ENCODE results near the gene PEAK3. TPM values are rescaled to one million over a fixed set of nuclear protein-coding genes. Genes with fewer than 3 reads are reported as not detected.
A peak's percentile ranks its signal among the peaks of the same experiment; 100 is the strongest.

Gene PEAK3
- total and polyA plus RNA-seq, 3 experiments from 2014 or later: 0.79 TPM; not detected in 2

GRCh38 chr19:2239771-2240770 lies 41.9 kb downstream of the PEAK3 start:
- peaks cover 62 to 70% (median 67%) of the 10 kb centered on the region in 3 donors for H3K4me1 Mint-ChIP-seq

GRCh38 chr19:2239173-2239572 lies 42.8 kb downstream of the PEAK3 start:
- Histone ChIP-seq H3K4me1 (ENCODE audit: insufficient read depth, low read length) (peaks cover 76% of the 10 kb centered on the region), H3K9me3 (ENCODE audit: low read length) (no peaks in the 10 kb centered on the region), H3K27ac (ENCODE audit: low read depth, low read length) (peak overlapping the region; percentile 49), H3K36me3 (ENCODE audit: insufficient read depth, low read length) (peaks cover 13% of the 10 kb centered on the region), H3K4me3 (ENCODE audit: low read length) (peak overlapping the region; percentile 63), H3K27me3 (ENCODE audit: insufficient read depth, low read length, poor library complexity, severe bottlenecking) (no peaks in the 10 kb centered on the region)
- H3K27ac Mint-ChIP-seq: peak overlapping the region; percentile 92 to 99 (median 97)
- no peak for DNase-seq
- ChIA-PET CTCF (interaction anchor here (0.7 to 5.9 kb wide), 12 partner anchors 10 to 371 kb away, joined by 3 to 70 read pairs (median 4); partner anchors contain the start of genes AMH, GADD45B and TIMM13), POLR2A (interaction anchor here (0.6 to 5.5 kb wide), 8 partner anchors 13 to 1753 kb away, joined by 3 to 69 read pairs (median 14); partner anchors contain the start of genes AMH, JSRP1 and LSM7)
- peaks cover 0 to 64% (median 9%) of the 10 kb centered on the region in 3 donors for H3K36me3 Mint-ChIP-seq
- peaks cover 67 to 79% (median 72%) of the 10 kb centered on the region in 3 donors for H3K4me1 Mint-ChIP-seq
- H3K9me3 Mint-ChIP-seq: no peaks in the 10 kb centered on the region
- peaks cover 0 to 5% of the 10 kb centered on the region in 2 donors for H3K27me3 Mint-ChIP-seq
- H3K4me3 Mint-ChIP-seq: peak overlapping the region; percentile 89 to 100 (median 98)

More at GRCh38 chr19:2239771-2240770, 41.9 kb downstream of the PEAK3 start:
- ChIA-PET CTCF (interaction anchor here (0.7 to 5.9 kb wide), 12 partner anchors 9 to 381 kb away, joined by 3 to 70 read pairs (median 4); partner anchors contain the start of genes AMH and TIMM13), POLR2A (interaction anchor here (0.6 to 5.5 kb wide), 7 partner anchors 12 to 370 kb away, joined by 4 to 69 read pairs (median 14); partner anchors contain the start of genes AMH and JSRP1)
- H3K4me3 Mint-ChIP-seq: peak overlapping the region; percentile 89 to 100 (median 98)
- H3K27me3 Mint-ChIP-seq: peaks cover 0 to 5% of the 10 kb centered on the region in 2 donors
- Histone ChIP-seq H3K36me3 (ENCODE audit: insufficient read depth, low read length) (peaks cover 22% of the 10 kb centered on the region), H3K4me1 (ENCODE audit: insufficient read depth, low read length) (peaks cover 70% of the 10 kb centered on the region), H3K9me3 (ENCODE audit: low read length) (no peaks in the 10 kb centered on the region), H3K27ac (ENCODE audit: low read depth, low read length) (peak overlapping the region; percentile 49), H3K27me3 (ENCODE audit: insufficient read depth, low read length, poor library complexity, severe bottlenecking) (no peaks in the 10 kb centered on the region), H3K4me3 (ENCODE audit: low read length) (peak overlapping the region; percentile 63)
- peaks cover 0 to 67% (median 9%) of the 10 kb centered on the region in 3 donors for H3K36me3 Mint-ChIP-seq
- peak in 4 of 5 donors; percentile 34 to 73 (median 54) for DNase-seq
- H3K9me3 Mint-ChIP-seq: no peaks in the 10 kb centered on the region
- H3K27ac Mint-ChIP-seq: peak overlapping the region; percentile 89 to 99 (median 94)

GRCh38 chr19:2237869-2238153 lies 44.2 kb downstream of the PEAK3 start:
- ChIA-PET CTCF (interaction anchor here (1.0 to 5.9 kb wide), 7 partner anchors 12 to 156 kb away, joined by 3 to 70 read pairs (median 4); no protein-coding TSS in a partner anchor), POLR2A (interaction anchor here (1.1 to 5.5 kb wide), 4 partner anchors 14 to 43 kb away, joined by 3 to 69 read pairs (median 56); partner anchors contain the start of genes AMH and JSRP1)
- Histone ChIP-seq H3K4me3 (ENCODE audit: low read length) (peak overlapping the region; percentile 88), H3K27ac (ENCODE audit: low read depth, low read length) (peak overlapping the region; percentile 98), H3K9me3 (ENCODE audit: low read length) (no peaks in the 10 kb centered on the region), H3K4me1 (ENCODE audit: insufficient read depth, low read length) (peaks cover 73% of the 10 kb centered on the region), H3K36me3 (ENCODE audit: insufficient read depth, low read length) (peaks cover 6% of the 10 kb centered on the region), H3K27me3 (ENCODE audit: insufficient read depth, low read length, poor library complexity, severe bottlenecking) (no peaks in the 10 kb centered on the region)
- no peaks in the 10 kb centered on the region for H3K9me3 Mint-ChIP-seq
- peak overlapping the region; percentile 92 to 99 (median 96) for H3K27ac Mint-ChIP-seq
- H3K27me3 Mint-ChIP-seq: peaks cover 0 to 5% of the 10 kb centered on the region in 2 donors
- DNase-seq: no peak
- peaks cover 68 to 86% (median 74%) of the 10 kb centered on the region in 3 donors for H3K4me1 Mint-ChIP-seq
- H3K36me3 Mint-ChIP-seq: peaks cover 0 to 66% (median 11%) of the 10 kb centered on the region in 3 donors
- peak overlapping the region; percentile 89 to 100 (median 98) for H3K4me3 Mint-ChIP-seq

GRCh38 chr19:2237051-2237868 lies 44.7 kb downstream of the PEAK3 start:
- H3K9me3 Mint-ChIP-seq: no peaks in the 10 kb centered on the region
- H3K36me3 ChIP-seq (ENCODE audit: insufficient read depth, low read length): peaks cover 6% of the 10 kb centered on the region
- H3K4me3 Mint-ChIP-seq: peak overlapping the region; percentile 89 to 100 (median 98)
- ChIA-PET CTCF (interaction anchor here (1.1 to 5.9 kb wide), 6 partner anchors 13 to 79 kb away, joined by 4 to 70 read pairs (median 4); no protein-coding TSS in a partner anchor), POLR2A (interaction anchor here (1.1 to 5.5 kb wide), 4 partner anchors 15 to 43 kb away, joined by 3 to 69 read pairs (median 56); partner anchors contain the start of genes AMH and JSRP1)
- peaks cover 63 to 85% (median 68%) of the 10 kb centered on the region in 3 donors for H3K4me1 Mint-ChIP-seq
- no peaks in the 10 kb centered on the region for H3K9me3 ChIP-seq (ENCODE audit: low read length)
- H3K27me3 Mint-ChIP-seq: peaks cover 0 to 5% of the 10 kb centered on the region in 2 donors
- peak overlapping the region; percentile 92 to 99 (median 96) for H3K27ac Mint-ChIP-seq
- peaks cover 68% of the 10 kb centered on the region for H3K4me1 ChIP-seq (ENCODE audit: insufficient read depth, low read length)
- peaks cover 0 to 66% (median 8%) of the 10 kb centered on the region in 3 donors for H3K36me3 Mint-ChIP-seq
- H3K4me3 ChIP-seq (ENCODE audit: low read length): peak overlapping the region; percentile 88
- no peaks in the 10 kb centered on the region for H3K27me3 ChIP-seq (ENCODE audit: insufficient read depth, low read length, poor library complexity, severe bottlenecking)
- no peak for DNase-seq
- H3K27ac ChIP-seq (ENCODE audit: low read depth, low read length): peak overlapping the region; percentile 98

- peak; percentile 96 to 100 (median 99) for DNase-seq
- no peaks in the 10 kb centered on the region for H3K9me3 ChIP-seq (ENCODE audit: low read length)
- peaks cover 58 to 77% (median 63%) of the 10 kb centered on the region in 3 donors for H3K4me1 Mint-ChIP-seq
- H3K4me3 ChIP-seq (ENCODE audit: low read length): peak within 1 kb of the TSS; percentile 88
- H3K27ac Mint-ChIP-seq: peak within 1 kb of the TSS; percentile 92 to 99 (median 98)
- H3K27ac ChIP-seq (ENCODE audit: low read depth, low read length): peak within 1 kb of the TSS; percentile 98
- POLR2A ChIA-PET: interaction anchor here (0.6 to 5.5 kb wide), 9 partner anchors 16 to 230 kb away, joined by 3 to 69 read pairs (median 5); partner anchors contain the start of genes AMH, AP3D1 and JSRP1
- peaks cover 0 to 5% of the 10 kb centered on the region in 2 donors for H3K27me3 Mint-ChIP-seq
- H3K4me3 Mint-ChIP-seq: peak within 1 kb of the TSS; percentile 89 to 100 (median 98)
- no peaks in the 10 kb centered on the region for H3K27me3 ChIP-seq (ENCODE audit: insufficient read depth, low read length, poor library complexity, severe bottlenecking)
- CTCF ChIA-PET: interaction anchor here (0.8 to 5.9 kb wide), 13 partner anchors 14 to 158 kb away, joined by 3 to 70 read pairs (median 4); no protein-coding TSS in a partner anchor
- no peaks in the 10 kb centered on the region for H3K9me3 Mint-ChIP-seq
- H3K4me1 ChIP-seq (ENCODE audit: insufficient read depth, low read length): peaks cover 60% of the 10 kb centered on the region
- H3K36me3 ChIP-seq (ENCODE audit: insufficient read depth, low read length): peaks cover 6% of the 10 kb centered on the region
- peaks cover 0 to 68% (median 8%) of the 10 kb centered on the region in 3 donors for H3K36me3 Mint-ChIP-seq
Measured at GRCh38 chr19:2236314-2237050, 45.5 kb downstream of the PEAK3 start, which contains the start of the genes PLEKHJ1 and SF3A2. TSS of gene PLEKHJ1 (minus strand) at chr19:2236329. CDS start at chr19:2236248, 81 bp downstream. TSS of gene SF3A2 (plus strand) at chr19:2236824. CDS start at chr19:2243419, 6,595 bp downstream.

GRCh38 chr19:2236064-2236313 lies 46.0 kb downstream of the PEAK3 start:
- Mint-ChIP-seq H3K27me3 (peaks cover 0 to 5% of the 10 kb centered on the region in 2 donors), H3K4me3 (peak overlapping the region; percentile 89 to 100 (median 98)), H3K4me1 (peaks cover 53 to 72% (median 58%) of the 10 kb centered on the region in 3 donors), H3K27ac (peak overlapping the region in 7 of 8 donors; percentile 92 to 99 (median 99)), H3K36me3 (peaks cover 0 to 69% (median 8%) of the 10 kb centered on the region in 3 donors), H3K9me3 (no peaks in the 10 kb centered on the region)
- H3K4me1 ChIP-seq (ENCODE audit: insufficient read depth, low read length): peaks cover 55% of the 10 kb centered on the region
- peaks cover 6% of the 10 kb centered on the region for H3K36me3 ChIP-seq (ENCODE audit: insufficient read depth, low read length)
- no peak for DNase-seq
- H3K4me3 ChIP-seq (ENCODE audit: low read length): peak overlapping the region; percentile 88
- POLR2A ChIA-PET: interaction anchor here (0.5 to 1.8 kb wide), 9 partner anchors 34 to 729 kb away, joined by 3 to 12 read pairs (median 4); partner anchors contain the start of gene AP3D1
- H3K9me3 ChIP-seq (ENCODE audit: low read length): no peaks in the 10 kb centered on the region
- no peaks in the 10 kb centered on the region for H3K27me3 ChIP-seq (ENCODE audit: insufficient read depth, low read length, poor library complexity, severe bottlenecking)
- peak overlapping the region; percentile 98 for H3K27ac ChIP-seq (ENCODE audit: low read depth, low read length)
- CTCF ChIA-PET: interaction anchor here (0.8 to 3.3 kb wide), 14 partner anchors 17 to 184 kb away, joined by 3 to 20 read pairs (median 3); no protein-coding TSS in a partner anchor

All from CD8-positive, alpha-beta memory T cell (primary cell).